Ureter (tissue), 1 donor: ENCODE results near the gene COL12A1. TPM values are rescaled to one million over a fixed set of nuclear protein-coding genes. Genes with fewer than 3 reads are reported as not detected.

Experiments used
- DNase-seq: peaks from one replicate; pipeline ENCODE4 v3.0.0-alpha.2; 2020; ENCODE audit warnings: low spot score
- total RNA-seq: library from RNA; stranded (reverse); gene quantifications from one replicate; pipeline ENCODE4 v1.2.4, GENCODE V29; 2023
- donor health status: DM: yes; HTN: yes; CAD: no.

Gene COL12A1
- total RNA-seq, 1 donor from 2014 or later = 40.4 TPM

- no peak for DNase-seq
Measured at GRCh38 chr6:75178757-75179156, 27.1 kb downstream of the COL12A1 start.

GRCh38 chr6:75176076-75176582 is 29.7 kb downstream of the COL12A1 start:
- DNase-seq = no peak

- no peak for DNase-seq
Measured at GRCh38 chr6:75171986-75172385, 33.9 kb downstream of the COL12A1 start.

- DNase-seq = no peak
Measured at GRCh38 chr6:75171567-75171966, 34.3 kb downstream of the COL12A1 start.

- DNase-seq = no peak
Measured at GRCh38 chr6:75170691-75171560, 34.9 kb downstream of the COL12A1 start.

- no peak for DNase-seq
Measured at GRCh38 chr6:75169689-75170586, 35.9 kb downstream of the COL12A1 start.

- no peak for DNase-seq
Measured at GRCh38 chr6:75167851-75168250, 38.0 kb downstream of the COL12A1 start.

GRCh38 chr6:75167325-75167724 is 38.5 kb downstream of the COL12A1 start:
- no peak for DNase-seq

GRCh38 chr6:75166773-75167172 is 39.1 kb downstream of the COL12A1 start:
- DNase-seq = no peak

GRCh38 chr6:75166236-75166635 is 39.6 kb downstream of the COL12A1 start:
- DNase-seq = no peak

GRCh38 chr6:75158176-75158575 is 47.7 kb downstream of the COL12A1 start:
- DNase-seq = no peak

GRCh38 chr6:75157336-75157735 is 48.5 kb downstream of the COL12A1 start:
- DNase-seq = no peak

- DNase-seq = no peak
Measured at GRCh38 chr6:75156186-75156878, 49.5 kb downstream of the COL12A1 start.

GRCh38 chr6:75155631-75156030 is 50.2 kb downstream of the COL12A1 start:
- no peak for DNase-seq

- DNase-seq = no peak
Measured at GRCh38 chr6:75154973-75155372, 50.9 kb downstream of the COL12A1 start.

GRCh38 chr6:75150685-75151412 is 55.0 kb downstream of the COL12A1 start:
- DNase-seq = no peak

GRCh38 chr6:75149696-75150095 is 56.2 kb downstream of the COL12A1 start:
- DNase-seq = no peak

GRCh38 chr6:75149240-75149639 is 56.6 kb downstream of the COL12A1 start:
- no peak for DNase-seq

GRCh38 chr6:75147512-75147911 is 58.3 kb downstream of the COL12A1 start:
- DNase-seq = no peak

GRCh38 chr6:75145976-75146375 is 59.9 kb downstream of the COL12A1 start:
- DNase-seq = no peak

GRCh38 chr6:75145211-75145610 is 60.6 kb downstream of the COL12A1 start:
- no peak for DNase-seq
